ENCODE measurements around the gene EEF1A2. TPM values are rescaled to one million over a fixed set of nuclear protein-coding genes. Genes with fewer than 3 reads are reported as not detected.
A peak's percentile ranks its signal among the peaks of the same experiment; 100 is the strongest.

EEF1A2 gene
- total and polyA plus RNA-seq, 12 donors = 59.5 to 407 (median 139) TPM

DNA sequence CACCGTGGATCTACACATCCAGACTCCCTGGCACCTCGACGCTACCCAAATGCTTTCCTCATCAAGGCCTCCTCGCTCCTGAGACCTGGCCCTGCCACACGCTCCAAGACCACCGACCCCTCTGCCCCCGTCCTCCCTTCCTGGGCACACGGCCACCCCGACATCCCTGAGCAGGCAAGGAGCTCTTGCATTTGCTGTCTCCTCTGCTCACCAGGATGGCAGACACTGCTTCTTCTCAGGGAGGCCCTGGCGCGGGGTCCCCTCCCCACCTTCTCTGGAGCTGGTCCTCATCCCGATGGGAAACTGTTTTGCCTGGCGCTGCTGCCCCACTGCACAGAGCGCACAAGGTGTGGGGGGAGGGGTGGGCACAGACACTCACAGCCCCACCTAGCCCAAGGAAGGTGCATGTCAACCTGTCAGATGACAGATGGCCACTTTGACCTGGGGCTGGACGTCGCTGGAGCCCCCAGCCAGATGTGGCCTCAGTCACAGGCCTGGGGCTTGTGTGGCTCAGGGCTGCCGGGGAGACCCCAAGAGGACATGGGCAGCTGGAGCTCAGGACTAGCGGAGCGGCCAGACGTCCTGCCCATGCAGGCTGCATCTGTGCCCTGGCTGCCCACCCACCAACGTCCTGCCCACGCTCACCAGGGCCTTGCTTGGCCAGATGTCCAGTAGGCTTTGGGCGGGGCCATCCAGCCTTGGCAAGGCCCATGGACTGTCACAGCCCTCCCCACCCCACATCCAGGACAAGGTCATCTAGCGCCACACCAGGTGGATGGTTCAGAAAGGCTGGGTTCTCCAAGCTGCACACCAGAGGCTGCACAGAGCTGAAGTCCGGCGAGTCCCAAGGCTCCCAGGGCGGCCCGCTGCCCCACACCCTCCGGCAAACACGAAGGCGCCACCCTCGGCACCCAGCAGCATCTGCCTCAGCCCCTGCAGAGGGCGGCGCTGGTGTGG, 20.3 kb downstream of the EEF1A2 start:
- no peak for DNase-seq
- no peak overlapping the region for H3K27ac ChIP-seq
- H3K27me3 ChIP-seq = peaks cover 25% of the 10 kb centered on the region
- H3K36me3 ChIP-seq (replicated peaks in 1 of 2) = no peaks in the 10 kb centered on the region
- H3K4me1 ChIP-seq (replicated peaks in 1 of 2) = no peaks in the 10 kb centered on the region
- H3K4me3 ChIP-seq = no peak overlapping the region
- TF ChIP-seq, protein P1, sequence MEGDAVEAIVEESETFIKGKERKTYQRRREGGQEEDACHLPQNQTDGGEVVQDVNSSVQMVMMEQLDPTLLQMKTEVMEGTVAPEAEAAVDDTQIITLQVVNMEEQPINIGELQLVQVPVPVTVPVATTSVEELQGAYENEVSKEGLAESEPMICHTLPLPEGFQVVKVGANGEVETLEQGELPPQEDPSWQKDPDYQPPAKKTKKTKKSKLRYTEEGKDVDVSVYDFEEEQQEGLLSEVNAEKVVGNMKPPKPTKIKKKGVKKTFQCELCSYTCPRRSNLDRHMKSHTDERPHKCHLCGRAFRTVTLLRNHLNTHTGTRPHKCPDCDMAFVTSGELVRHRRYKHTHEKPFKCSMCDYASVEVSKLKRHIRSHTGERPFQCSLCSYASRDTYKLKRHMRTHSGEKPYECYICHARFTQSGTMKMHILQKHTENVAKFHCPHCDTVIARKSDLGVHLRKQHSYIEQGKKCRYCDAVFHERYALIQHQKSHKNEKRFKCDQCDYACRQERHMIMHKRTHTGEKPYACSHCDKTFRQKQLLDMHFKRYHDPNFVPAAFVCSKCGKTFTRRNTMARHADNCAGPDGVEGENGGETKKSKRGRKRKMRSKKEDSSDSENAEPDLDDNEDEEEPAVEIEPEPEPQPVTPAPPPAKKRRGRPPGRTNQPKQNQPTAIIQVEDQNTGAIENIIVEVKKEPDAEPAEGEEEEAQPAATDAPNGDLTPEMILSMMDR (IDR thresholded peaks at IDR 0.05) = no peak
- no peak for TF ChIP-seq POLR2A (IDR thresholded peaks at IDR 0.05)
- intact Hi-C loops (cut with DNase I) = no loop called here
- WGBS, 4 donors = 80 to 84% (median 82%) methylated on average over 15 to 34 of the region's 34 CpGs
- H3K9me3 ChIP-seq (replicated peaks in 1 of 3) = no peaks in the 10 kb centered on the region

DNA sequence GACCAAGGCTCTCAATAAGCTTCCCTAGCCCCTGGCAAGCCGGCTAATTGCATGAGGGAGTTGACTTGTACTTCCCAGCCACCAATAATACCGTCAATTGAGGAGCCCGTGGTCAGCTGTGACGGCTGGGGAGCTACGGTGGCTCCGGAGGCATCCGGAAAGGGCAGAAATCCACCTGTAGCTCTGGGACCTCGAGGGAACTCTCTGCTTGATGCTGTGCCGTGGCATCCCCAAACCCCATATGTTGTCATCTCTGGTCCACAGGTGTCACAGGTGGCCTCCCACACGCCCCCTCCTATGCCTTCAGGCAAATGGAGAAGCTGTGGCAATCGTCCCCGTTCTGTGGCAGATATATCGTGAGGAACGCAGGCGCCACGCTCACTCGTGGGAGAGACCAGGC, 20.9 kb downstream of the EEF1A2 start:
- peaks cover 32% of the 10 kb centered on the region for H3K27me3 ChIP-seq
- H3K4me3 ChIP-seq = no peak overlapping the region
- no peak overlapping the region for H3K27ac ChIP-seq
- TF ChIP-seq POLR2A (IDR thresholded peaks at IDR 0.05) = no peak
- TF ChIP-seq, protein P1 (IDR thresholded peaks at IDR 0.05) = no peak
- H3K4me1 ChIP-seq (replicated peaks in 1 of 2) = no peaks in the 10 kb centered on the region
- no peaks in the 10 kb centered on the region for H3K36me3 ChIP-seq (replicated peaks in 1 of 2)
- intact Hi-C loops (cut with DNase I) = no loop called here
- 66 to 72% (median 68%) methylated on average over 10 to 17 of the region's 17 CpGs for WGBS, 4 donors
- no peaks in the 10 kb centered on the region for H3K9me3 ChIP-seq (replicated peaks in 1 of 3)
- DNase-seq = no peak

DNA sequence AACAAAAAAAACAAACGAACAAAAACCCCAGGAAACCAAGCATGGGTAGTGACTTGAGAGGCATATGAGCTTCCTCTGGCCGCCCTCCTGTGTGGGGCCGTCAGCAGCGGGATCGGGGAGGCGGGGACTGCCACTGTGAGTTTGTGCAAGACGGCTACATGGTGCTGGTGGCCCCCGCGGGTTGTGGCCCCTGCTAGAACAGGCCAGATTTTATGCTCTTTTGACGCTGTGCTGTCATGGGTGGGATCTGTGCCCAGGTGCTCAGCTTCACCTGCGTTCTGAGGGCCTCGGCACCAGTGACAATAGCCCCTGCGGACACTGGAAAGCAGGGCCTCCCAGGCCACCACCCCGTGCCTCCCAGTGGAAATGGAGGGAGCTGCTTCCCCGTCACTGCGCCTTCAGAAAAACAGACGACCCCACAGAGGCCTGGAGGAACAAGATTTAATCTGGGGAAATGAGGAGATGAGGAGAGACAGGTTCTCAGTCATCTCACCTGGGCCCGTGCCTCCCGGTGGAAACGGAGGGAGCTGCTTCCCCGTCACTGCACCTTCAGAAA, 21.7 kb downstream of the EEF1A2 start:
- no peaks in the 10 kb centered on the region for H3K36me3 ChIP-seq (replicated peaks in 1 of 2)
- TF ChIP-seq, protein P1 (IDR thresholded peaks at IDR 0.05) = no peak
- TF ChIP-seq POLR2A (IDR thresholded peaks at IDR 0.05) = no peak
- H3K27ac ChIP-seq = no peak overlapping the region
- no peak for DNase-seq
- no peaks in the 10 kb centered on the region for H3K9me3 ChIP-seq (replicated peaks in 1 of 3)
- WGBS, 4 donors = 40 to 47% (median 45%) methylated on average over 15 to 21 of the region's 21 CpGs
- H3K27me3 ChIP-seq = peaks cover 35% of the 10 kb centered on the region
- intact Hi-C loops (cut with DNase I) = no loop called here
- no peak overlapping the region for H3K4me3 ChIP-seq
- H3K4me1 ChIP-seq (replicated peaks in 1 of 2) = no peaks in the 10 kb centered on the region

DNA sequence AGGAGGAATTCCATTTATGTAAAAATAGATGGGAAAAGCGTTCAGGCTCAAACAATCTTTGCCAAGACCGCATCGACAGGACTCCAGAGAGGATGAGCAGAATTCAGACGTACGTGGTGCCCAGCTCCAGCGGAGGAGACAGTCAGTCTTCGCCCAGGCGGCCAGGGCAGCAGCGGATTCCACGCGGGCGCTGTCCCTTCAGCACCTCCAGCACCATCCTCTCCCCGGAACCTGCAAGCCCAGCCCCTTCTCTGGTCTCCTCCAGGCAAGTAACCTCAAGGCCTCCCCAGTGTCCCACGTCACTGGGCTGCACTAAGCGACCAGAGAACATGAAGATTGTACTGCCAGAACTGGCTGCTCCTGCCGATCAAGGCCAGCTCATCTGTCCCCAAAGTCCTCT, 23.7 kb downstream of the EEF1A2 start:
- 11 to 18% (median 13%) methylated on average over 9 to 16 of the region's 16 CpGs for WGBS, 4 donors
- Histone ChIP-seq H3K36me3 (replicated peaks in 1 of 2) (no peaks in the 10 kb centered on the region), H3K4me1 (replicated peaks in 1 of 2) (no peaks in the 10 kb centered on the region), H3K27me3 (peaks cover 51% of the 10 kb centered on the region), H3K27ac (no peak overlapping the region), H3K4me3 (no peak overlapping the region), H3K9me3 (replicated peaks in 1 of 3) (no peaks in the 10 kb centered on the region)
- TF ChIP-seq POLR2A (IDR thresholded peaks at IDR 0.05) = no peak
- TF ChIP-seq, protein P1 (IDR thresholded peaks at IDR 0.05) = no peak
- DNase-seq = peak in 5 of 7 donors; percentile 36 to 65 (median 55)
- intact Hi-C loops (cut with DNase I) = no loop called here
